ENCODE measurements around the gene CDK8.

Gene CDK8

DNA sequence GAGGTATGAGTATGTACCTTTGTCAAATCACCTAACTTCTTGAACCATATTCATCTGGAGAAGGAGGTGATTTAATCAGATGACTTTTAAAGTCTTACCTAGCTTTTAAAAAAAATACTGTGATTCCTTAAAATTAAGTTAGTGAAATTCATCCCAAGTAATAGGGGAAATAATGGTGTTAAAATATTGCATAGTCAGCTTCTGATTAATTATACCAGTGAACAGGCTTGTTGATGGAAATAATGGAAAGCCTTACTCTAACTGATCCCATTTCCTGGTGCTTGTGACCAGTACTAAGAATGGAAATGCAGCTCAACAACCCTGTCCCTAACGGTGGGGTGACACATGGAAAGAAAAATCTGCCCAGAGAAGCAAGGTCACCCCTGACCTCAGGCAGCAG, 130.7 kb downstream of the CDK8 start:
- DNase-seq (ENCODE audit: low read depth), result no peak

DNA sequence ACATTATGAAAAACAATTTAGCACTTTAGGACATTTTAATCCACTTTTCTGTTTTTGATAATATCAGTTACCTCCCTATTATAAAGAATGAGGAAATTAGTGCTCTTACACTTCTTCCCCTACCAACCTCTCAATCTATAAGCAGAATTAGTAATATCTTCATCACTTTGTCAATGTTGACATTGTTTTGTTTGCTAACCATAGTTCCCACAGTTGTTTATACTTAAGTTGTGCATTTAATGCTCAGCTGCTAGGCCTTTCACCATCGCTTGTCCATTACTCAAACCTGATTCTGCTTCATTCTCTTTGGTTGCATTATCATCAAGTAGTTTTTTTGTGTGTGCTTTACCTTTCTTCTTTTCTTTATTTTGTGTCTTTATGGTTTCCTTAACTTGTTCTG, 132.1 kb downstream of the CDK8 start:
- DNase-seq (ENCODE audit: low read depth), result no peak

- no peak for DNase-seq (ENCODE audit: low read depth)
Measured at GRCh38 chr13:26390203-26390602, 136.3 kb downstream of the CDK8 start.

DNA sequence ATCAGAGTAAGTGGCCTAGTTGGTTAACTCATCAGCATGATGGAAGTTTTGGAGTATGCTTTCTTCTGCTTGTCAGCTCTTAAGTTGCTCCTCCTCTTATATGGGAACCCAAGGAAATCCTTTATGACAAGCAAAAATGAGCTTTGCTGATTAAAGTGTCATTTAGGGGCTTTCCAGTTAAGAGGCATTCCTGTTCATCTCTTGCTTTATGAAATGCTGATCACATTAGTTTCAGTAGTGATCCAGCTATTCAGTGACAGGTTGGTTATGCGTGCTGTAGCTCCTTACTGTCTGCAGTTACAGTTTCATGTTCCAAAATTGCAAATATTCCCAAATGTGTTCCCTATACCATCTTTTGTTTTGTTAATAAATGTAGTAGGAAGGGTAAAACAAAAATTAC, 146.6 kb downstream of the CDK8 start:
- no peak for DNase-seq (ENCODE audit: low read depth)

- DNase-seq (ENCODE audit: low read depth), result no peak
Measured at GRCh38 chr13:26401069-26401468, 147.1 kb downstream of the CDK8 start.

DNA sequence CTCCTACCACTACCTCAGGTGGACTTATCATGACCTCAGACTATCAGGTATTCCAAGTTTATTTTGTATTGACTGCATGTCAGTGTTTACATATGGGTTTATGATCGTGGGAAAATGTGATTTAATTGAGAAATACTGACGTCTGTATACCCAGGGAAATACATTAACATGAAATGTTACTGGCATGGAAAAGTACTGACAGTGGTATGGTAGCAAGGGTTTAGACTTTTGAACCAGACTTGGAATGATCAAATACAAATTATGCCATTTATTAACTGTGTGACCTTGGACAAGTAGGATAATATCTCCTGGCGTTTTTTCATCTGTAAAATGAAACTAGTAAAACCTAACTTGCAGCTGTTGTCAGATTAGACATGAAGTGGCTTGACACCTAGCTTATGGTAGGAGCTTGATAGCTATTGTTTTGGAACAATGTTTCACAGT, 147.7 kb downstream of the CDK8 start:
- no peak for DNase-seq (ENCODE audit: low read depth)

DNA sequence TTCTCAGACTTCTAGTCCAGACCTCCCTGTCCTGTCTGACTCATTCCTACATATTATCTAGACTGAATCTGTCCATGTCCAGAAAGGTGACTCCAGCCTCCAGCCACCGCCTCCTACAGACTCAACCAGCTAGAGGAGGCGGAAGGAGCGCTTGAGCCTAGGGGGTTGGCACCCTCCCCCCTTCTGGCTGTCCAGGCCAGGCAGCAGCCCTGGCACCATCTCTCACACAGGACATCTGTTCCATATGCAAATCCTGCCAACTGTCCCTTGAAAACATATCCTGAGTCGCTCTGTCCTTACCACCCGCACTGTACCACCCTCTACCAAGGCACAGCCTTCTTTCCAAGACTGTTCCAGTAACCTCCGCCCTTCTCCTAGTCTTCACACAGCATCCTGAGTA, 152.9 kb downstream of the CDK8 start:
- DNase-seq (ENCODE audit: low read depth), result no peak

DNA sequence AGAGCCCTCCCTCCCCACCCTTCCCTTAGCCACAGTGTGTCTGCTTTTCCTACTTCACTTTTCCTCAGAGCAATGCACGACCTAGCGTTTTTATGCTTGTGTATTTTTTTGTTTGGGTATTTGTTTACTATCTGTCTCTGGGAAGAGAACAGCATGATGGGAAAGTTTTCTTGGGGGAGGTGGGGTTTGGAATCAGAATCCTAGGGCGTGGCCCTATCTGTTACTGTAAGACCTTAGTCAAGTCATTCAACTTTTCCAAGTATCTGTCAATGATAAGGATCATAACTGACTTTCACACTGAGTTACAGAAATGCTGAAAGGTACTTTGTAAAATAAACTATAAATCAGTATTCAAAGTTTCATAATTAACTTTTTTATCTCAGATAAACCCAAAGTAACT, 157.3 kb downstream of the CDK8 start:
- DNase-seq (ENCODE audit: low read depth), result no peak

DNA sequence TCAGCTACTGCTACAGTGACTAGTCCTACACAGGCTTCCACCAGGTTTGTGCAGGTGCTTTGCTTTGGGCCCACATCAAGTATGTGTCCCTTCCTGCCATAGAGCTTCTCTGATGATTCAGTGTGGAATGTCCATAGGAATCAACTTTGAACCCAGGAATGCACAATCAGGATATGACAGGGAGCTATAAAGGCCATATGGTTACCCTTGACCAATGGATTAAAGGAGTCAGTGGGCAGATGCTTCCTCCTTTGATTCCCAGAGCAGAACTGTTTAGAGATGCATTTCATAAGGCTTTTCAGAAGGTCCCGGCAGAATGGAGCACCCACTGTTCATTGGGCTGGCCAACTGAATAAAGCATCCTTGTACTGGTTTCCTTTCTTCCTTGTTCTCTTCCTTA, 158.3 kb downstream of the CDK8 start:
- no peak for DNase-seq (ENCODE audit: low read depth)

DNA sequence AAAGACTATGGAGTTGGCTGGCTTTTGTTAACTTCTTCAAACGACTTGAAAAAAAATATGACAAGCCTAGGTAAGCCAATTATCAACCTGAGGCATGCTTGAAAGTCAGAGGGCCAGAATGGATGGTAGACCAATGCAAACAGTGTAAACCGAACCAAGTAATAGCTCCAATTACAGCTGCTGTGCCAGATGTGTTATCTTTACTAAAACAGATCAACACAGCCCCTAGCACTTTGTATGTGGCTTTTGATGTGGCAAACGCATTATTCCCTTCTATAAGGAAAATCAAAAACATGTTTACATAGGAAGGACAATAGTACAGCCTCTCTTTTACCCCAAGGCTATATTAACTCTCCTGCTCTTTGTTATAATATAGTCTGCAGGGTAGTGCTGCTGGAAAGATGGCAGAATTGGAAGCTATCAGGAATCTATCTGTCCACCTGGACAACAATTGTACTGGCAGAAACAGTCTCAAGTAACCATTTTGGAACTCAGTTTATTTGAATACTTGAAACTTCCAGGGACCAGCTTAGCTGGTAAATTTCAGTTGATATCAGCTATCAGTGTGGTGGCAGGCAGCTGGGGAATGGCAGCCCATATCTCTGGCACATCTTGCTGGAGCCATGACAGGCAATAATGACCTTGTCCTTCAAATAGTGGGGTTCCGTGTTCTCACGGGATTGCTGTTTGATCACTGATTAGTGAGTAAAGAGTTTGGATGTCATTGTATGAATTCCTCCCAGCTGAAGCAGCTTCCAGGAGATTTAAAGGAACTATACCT, 159.2 kb downstream of the CDK8 start:
- no peak for DNase-seq (ENCODE audit: low read depth)

- DNase-seq (ENCODE audit: low read depth), result no peak
Measured at GRCh38 chr13:26420282-26420960, 166.5 kb downstream of the CDK8 start.

DNA sequence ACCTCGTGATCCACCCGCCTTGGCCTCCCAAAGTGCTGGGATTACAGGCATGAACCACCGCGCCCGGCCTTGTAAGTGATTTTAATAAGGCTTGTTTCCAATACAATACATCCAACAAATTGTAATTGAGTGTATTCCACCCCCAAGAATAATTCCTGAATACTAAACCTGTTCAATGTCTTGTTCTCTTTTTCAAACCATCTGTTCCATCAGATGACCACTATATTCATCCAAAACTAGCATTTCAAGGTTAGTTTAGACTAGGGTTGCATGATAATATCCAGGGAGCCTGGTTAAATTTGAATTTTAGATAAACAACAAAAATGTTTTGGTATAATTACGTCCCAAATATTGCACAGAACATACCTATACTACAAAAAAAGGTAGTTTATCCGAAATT, 168.1 kb downstream of the CDK8 start:
- DNase-seq (ENCODE audit: low read depth), result no peak

DNA sequence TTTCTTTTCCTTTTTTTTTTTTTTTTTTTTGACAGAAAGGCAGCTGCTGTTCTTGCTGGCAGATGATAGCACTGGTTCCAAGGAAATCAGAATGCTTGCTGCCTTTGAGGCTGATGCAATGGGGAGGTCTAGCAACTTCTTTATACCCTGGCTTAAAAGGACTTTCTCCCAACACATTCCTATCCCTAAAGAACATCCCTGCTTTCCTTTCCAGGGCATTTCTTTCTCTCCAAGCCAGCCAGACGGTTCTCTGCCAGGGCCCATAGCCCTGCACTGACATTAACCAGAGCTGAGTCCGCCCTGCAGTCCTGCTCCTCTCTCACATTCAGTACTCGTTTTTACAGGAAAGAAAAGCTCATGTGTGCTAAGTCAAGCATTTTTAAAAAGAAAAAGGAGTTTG, 169.7 kb downstream of the CDK8 start:
- DNase-seq (ENCODE audit: low read depth), result no peak

DNA sequence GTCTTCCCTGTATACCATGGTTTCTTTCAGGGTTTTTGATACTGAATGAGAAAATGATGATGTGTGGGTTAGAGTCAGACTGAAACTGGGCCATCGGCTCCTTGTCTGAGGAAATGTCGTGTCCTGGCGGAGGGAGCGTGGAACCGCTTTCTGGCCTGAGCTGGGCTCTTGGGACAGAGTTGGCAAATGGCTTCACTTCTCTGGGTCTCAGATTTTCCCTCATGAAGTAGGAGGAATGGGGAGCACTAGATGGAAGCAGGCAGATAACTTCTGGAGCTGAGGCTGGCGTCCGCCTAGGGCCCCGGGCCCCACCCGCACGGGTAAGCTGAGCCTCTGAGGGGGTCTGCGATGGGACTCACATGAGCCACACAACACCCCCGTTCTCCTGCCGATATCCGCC, 170.3 kb downstream of the CDK8 start:
- no peak for DNase-seq (ENCODE audit: low read depth)

DNA sequence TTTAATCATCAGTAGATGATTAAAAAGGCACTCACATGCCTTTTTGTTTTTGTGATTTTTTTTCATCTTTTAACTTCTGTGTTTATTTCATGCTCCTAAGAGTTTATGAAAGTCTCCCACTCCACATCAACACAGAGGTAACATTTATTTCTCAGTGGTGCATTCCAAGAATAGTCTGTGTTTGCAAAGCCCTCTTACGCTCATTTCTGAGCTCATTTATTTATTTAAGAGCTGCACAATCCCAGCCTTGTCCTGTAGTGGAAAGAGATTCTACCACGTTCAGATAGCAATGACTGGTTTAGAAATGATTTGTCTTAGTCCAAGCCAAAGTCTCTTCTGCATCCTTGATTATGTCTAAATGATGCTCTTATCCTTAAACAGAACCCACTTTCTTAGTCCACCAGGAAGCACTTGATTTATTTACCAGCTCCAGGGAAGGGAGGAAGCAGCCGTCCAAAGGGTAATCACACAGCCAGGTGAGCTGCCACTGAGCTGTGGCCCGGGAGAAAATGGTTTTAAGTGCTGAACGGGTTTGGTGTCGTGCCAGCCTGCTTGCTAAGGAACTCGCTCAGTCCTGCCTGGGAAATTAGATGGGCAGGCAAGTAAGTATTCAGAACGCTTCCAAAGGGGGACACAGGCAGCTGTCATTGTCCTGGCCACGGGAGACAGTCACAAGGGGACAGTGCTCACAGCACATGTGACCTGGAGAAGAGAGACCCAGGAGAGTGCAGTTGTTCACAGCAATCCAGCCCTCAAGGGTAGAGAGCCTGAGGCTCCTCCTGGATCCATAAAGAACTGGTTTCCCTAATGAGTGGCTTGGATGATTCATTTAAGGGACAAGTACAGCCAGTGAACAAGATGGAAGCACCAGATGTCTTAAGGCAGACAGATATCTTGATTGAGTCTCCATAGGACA, 171.8 kb downstream of the CDK8 start:
- no peak for DNase-seq (ENCODE audit: low read depth)

GRCh38 chr13:26433776-26434175, 179.8 kb downstream of the CDK8 start:
- DNase-seq (ENCODE audit: low read depth), result no peak

- no peak for DNase-seq (ENCODE audit: low read depth)
Measured at GRCh38 chr13:26435171-26435570, 181.2 kb downstream of the CDK8 start.

- no peak for DNase-seq (ENCODE audit: low read depth)
Measured at GRCh38 chr13:26435646-26436045, 181.7 kb downstream of the CDK8 start.

GRCh38 chr13:26436914-26437313, 183.0 kb downstream of the CDK8 start:
- DNase-seq (ENCODE audit: low read depth), result no peak

GRCh38 chr13:26440111-26440510, 186.2 kb downstream of the CDK8 start:
- no peak for DNase-seq (ENCODE audit: low read depth)

DNA sequence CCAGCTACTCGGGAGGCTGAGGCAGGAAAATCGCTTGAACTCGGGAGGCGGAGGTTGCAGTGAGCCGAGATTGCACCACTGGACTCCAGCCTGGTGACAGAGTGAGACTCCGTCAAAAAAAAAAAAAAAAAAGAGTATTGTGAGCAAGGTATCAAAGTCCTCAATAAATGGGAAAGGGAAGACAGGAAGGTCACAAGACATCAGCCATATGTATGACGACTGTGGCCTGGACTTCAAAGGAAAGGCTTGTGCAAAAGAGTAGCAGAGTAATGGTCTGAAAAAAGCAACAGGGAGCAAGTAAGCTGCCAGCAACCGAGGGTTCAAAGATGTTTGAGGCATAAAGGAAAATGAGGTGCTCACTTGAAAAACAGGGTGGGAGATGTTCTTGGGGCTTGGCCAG, 187.5 kb downstream of the CDK8 start:
- no peak for DNase-seq (ENCODE audit: low read depth)

DNA sequence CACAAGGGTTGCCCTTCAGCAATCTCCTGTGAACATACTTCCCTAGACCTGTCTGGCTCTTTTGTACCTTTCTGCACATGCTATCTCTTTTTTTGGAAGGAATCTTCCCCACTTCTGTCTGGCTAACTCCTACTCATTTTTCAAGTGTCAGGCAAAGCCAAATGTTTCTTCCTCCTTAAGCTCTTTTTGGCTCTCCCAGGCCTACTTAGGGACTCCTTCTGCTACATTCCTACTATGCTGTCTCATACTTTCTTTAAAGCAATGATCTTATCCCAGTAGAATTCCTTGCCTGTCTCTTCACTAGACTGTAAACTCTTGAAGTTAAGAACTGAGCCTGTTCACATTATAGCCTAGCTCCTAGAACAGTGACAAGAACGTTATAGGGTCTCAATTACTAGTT, 188.6 kb downstream of the CDK8 start:
- DNase-seq (ENCODE audit: low read depth), result no peak

DNA sequence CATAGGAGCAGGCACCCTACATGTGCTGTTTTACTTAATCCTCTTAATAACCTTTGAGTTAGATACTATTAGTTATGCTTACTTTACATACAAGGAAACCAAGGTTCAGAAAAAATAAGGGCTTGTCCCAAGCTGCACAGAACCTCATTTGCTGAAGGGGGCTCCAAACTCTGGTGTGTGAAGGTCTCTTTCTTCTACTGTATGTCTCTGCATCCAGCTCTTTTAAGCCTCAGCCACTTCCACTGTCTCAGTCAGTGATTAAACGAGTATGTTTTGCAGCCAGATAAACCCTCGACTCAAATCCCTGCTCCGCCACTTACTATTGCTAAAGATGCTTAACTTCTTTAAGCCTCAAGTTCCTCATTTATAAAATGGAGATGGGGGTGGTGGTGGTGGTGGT, 191.2 kb downstream of the CDK8 start:
- DNase-seq (ENCODE audit: low read depth), result no peak

Data from HS-27A (cell line).